Loucy (cell line): ENCODE measurements around the gene SEMA4F.

Experiments
- H2AFZ ChIP-seq: fragments of 200-600 bp; sonication (generic); 2 replicates; pipeline ENCODE4 v1.6.0; 2016; ENCODE audit warnings: antibody characterized with exemption, mild to moderate bottlenecking, low read length, moderate library complexity
- H3F3A ChIP-seq: fragments of 200-600 bp; 2 replicates; pipeline ENCODE4 v1.6.0; 2016; ENCODE audit warnings: antibody characterized with exemption, low read depth, mild to moderate bottlenecking
- H3K27me3 ChIP-seq: fragments of 200-600 bp; sonication (generic); 2 replicates; pipeline ENCODE4 v1.6.1; 2014; ENCODE audit warnings: low read length, mild to moderate bottlenecking; ENCODE audit not compliant: insufficient read depth, poor library complexity, severe bottlenecking
- H3K36me3 ChIP-seq: fragments of 200-600 bp; sonication (generic); 2 replicates; pipeline ENCODE4 v1.6.1; 2016; ENCODE audit warnings: low read length; ENCODE audit not compliant: insufficient read depth
- H3K4me1 ChIP-seq: fragments of 200-600 bp; sonication (generic); 2 replicates; pipeline ENCODE4 v1.5.1; 2014; ENCODE audit warnings: low read length, mild to moderate bottlenecking; ENCODE audit not compliant: insufficient read depth, poor library complexity, severe bottlenecking
- H3K4me2 ChIP-seq: fragments of 200-600 bp; sonication (generic); 2 replicates; pipeline ENCODE4 v1.6.0; 2014; ENCODE audit warnings: antibody characterized with exemption, low read length, low read depth, mild to moderate bottlenecking; ENCODE audit not compliant: poor library complexity, severe bottlenecking
- H3K4me3 ChIP-seq: fragments of 200-600 bp; sonication (generic); 2 replicates; pipeline ENCODE4 v1.5.1; 2014; ENCODE audit warnings: low read length, mild to moderate bottlenecking, mixed read lengths; ENCODE audit not compliant: poor library complexity, severe bottlenecking
- H3K79me2 ChIP-seq: fragments of 200-600 bp; sonication (generic); 2 replicates; pipeline ENCODE4 v1.6.1; 2014; ENCODE audit warnings: low read length; ENCODE audit not compliant: insufficient read depth
- H3K9ac ChIP-seq: fragments of 200-600 bp; sonication (generic); 2 replicates; pipeline ENCODE4 v1.6.0; 2014; ENCODE audit warnings: mild to moderate bottlenecking, low read depth, low read length, moderate library complexity; ENCODE audit not compliant: poor library complexity, severe bottlenecking
- H3K9me2 ChIP-seq: fragments of 200-600 bp; sonication (generic); replicated peaks from 2 replicates; pipeline ENCODE4 v1.6.1; 2016; ENCODE audit warnings: low read depth, low read length, mixed read lengths
- H3K9me3 ChIP-seq: fragments of 200-600 bp; sonication (generic); 2 replicates; pipeline ENCODE4 v1.6.1; 2014; ENCODE audit warnings: mild to moderate bottlenecking, antibody characterized with exemption, low read length, low read depth; ENCODE audit not compliant: insufficient read depth
- H4K20me1 ChIP-seq: fragments of 200-600 bp; sonication (generic); 2 replicates; pipeline ENCODE4 v1.6.0; 2014; ENCODE audit warnings: antibody characterized with exemption, low read length, mild to moderate bottlenecking; ENCODE audit not compliant: insufficient read depth, poor library complexity, severe bottlenecking
- EZH2phosphoT487 ChIP-seq: fragments of 200-600 bp; IDR thresholded peaks from 2 replicates; pipeline ENCODE4 v1.6.1; 2018; ENCODE audit warnings: antibody characterized with exemption, mild to moderate bottlenecking, moderate library complexity, borderline replicate concordance
- TF ChIP-seq, protein P1 (sequence below): fragments of 200-600 bp; sonication (generic); conservative IDR thresholded peaks from 2 replicates; pipeline ENCODE4 v1.5.1; 2014; ENCODE audit warnings: mild to moderate bottlenecking, antibody characterized with exemption, low read length

Gene SEMA4F

DNA sequence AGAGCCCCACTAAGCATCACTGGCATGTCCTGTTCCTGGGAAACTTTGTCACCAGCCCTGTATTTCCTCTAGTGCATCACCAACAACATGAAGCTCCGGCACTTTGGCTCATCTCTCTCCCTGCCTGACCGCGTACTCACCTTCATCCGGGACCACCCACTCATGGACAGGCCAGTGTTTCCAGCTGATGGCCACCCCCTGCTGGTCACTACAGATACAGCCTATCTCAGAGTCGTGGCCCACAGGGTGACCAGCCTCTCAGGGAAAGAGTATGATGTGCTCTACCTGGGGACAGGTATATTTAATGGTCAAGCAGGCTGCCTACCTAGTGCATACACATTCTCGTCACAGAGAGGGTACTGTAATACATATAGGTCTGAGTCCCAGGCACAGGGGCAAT lies 21.0 kb downstream of the SEMA4F start:
- Histone ChIP-seq H3K4me3 (no peak overlapping the region), H4K20me1 (no peaks in the 10 kb centered on the region), H3K9me2 (no peaks in the 10 kb centered on the region), H2AFZ (no peak overlapping the region), H3K9me3 (no peaks in the 10 kb centered on the region), H3K9ac (no peak overlapping the region), H3K27me3 (no peaks in the 10 kb centered on the region), H3K4me1 (no peaks in the 10 kb centered on the region), H3K79me2 (no peaks in the 10 kb centered on the region), H3F3A (no peaks in the 10 kb centered on the region), H3K4me2 (no peak overlapping the region), H3K36me3 (peaks cover 3% of the 10 kb centered on the region; the same call in 1 of the 2 replicates)
- TF ChIP-seq, protein P1, sequence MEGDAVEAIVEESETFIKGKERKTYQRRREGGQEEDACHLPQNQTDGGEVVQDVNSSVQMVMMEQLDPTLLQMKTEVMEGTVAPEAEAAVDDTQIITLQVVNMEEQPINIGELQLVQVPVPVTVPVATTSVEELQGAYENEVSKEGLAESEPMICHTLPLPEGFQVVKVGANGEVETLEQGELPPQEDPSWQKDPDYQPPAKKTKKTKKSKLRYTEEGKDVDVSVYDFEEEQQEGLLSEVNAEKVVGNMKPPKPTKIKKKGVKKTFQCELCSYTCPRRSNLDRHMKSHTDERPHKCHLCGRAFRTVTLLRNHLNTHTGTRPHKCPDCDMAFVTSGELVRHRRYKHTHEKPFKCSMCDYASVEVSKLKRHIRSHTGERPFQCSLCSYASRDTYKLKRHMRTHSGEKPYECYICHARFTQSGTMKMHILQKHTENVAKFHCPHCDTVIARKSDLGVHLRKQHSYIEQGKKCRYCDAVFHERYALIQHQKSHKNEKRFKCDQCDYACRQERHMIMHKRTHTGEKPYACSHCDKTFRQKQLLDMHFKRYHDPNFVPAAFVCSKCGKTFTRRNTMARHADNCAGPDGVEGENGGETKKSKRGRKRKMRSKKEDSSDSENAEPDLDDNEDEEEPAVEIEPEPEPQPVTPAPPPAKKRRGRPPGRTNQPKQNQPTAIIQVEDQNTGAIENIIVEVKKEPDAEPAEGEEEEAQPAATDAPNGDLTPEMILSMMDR: peak; percentile 23; the same call in 1 of the 2 replicates
- TF ChIP-seq EZH2phosphoT487: no peak

DNA sequence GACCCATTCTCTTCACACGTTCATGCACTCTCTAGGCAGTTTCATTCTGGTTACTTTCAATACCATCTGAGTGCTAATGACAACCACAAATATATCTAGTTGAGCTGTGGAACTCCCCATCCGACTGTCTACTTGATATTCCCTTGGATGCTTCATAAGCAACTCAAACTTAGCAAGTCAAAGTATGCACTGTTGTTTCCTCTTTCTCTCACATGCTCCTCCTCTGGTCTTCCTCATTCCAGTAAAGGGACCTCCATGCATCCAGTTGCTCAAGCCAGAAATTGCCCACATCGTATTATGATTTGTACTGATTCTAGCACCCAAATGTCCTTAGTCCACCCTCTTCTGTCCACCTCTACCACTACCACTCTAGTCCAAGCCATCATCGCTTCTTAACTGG lies 22.3 kb downstream of the SEMA4F start:
- H3F3A ChIP-seq: no peaks in the 10 kb centered on the region
- H2AFZ ChIP-seq: no peak overlapping the region
- H3K9ac ChIP-seq: no peak overlapping the region
- no peaks in the 10 kb centered on the region for H4K20me1 ChIP-seq
- H3K4me3 ChIP-seq: no peak overlapping the region
- no peaks in the 10 kb centered on the region for H3K9me3 ChIP-seq
- H3K4me1 ChIP-seq: no peaks in the 10 kb centered on the region
- TF ChIP-seq, protein P1: no peak
- TF ChIP-seq EZH2phosphoT487: no peak
- no peaks in the 10 kb centered on the region for H3K79me2 ChIP-seq
- H3K9me2 ChIP-seq: no peaks in the 10 kb centered on the region
- H3K4me2 ChIP-seq: no peak overlapping the region
- H3K36me3 ChIP-seq: peaks cover 3% of the 10 kb centered on the region; the same call in 1 of the 2 replicates
- H3K27me3 ChIP-seq: no peaks in the 10 kb centered on the region

DNA sequence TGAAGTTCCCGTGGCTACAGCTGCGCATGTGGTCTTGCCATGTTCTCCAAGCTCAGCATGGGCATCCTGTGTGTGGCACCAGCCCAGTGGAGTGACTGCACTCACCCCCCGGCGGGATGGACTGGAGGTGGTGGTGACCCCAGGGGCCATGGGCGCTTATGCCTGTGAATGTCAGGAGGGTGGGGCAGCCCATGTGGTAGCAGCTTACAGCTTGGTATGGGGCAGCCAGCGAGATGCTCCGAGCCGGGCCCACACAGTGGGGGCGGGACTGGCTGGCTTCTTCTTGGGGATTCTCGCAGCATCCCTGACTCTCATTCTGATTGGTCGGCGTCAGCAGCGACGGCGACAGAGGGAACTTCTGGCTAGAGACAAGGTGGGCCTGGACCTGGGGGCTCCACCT lies 25.6 kb downstream of the SEMA4F start:
- H3K9ac ChIP-seq: no peak overlapping the region

More for the DNA sequence above, 25.6 kb downstream of the SEMA4F start:
- Histone ChIP-seq H3F3A (no peaks in the 10 kb centered on the region), H3K27me3 (no peaks in the 10 kb centered on the region), H3K9me3 (no peaks in the 10 kb centered on the region), H4K20me1 (no peaks in the 10 kb centered on the region), H3K79me2 (no peaks in the 10 kb centered on the region), H3K4me1 (no peaks in the 10 kb centered on the region), H3K36me3 (peaks cover 3% of the 10 kb centered on the region; the same call in 1 of the 2 replicates), H2AFZ (no peak overlapping the region), H3K4me2 (no peak overlapping the region), H3K9me2 (no peaks in the 10 kb centered on the region), H3K4me3 (no peak overlapping the region)
- no peak for TF ChIP-seq EZH2phosphoT487
- TF ChIP-seq, protein P1: no peak
